H1 (cell line): Measurements from ENCODE around the gene TSHZ2. TPM values are rescaled to one million over a fixed set of nuclear protein-coding genes. Genes with fewer than 3 reads are reported as not detected.

Experiments used
- CTCF ChIA-PET: fragments of 300-600 bp; sonication (Branson Sonifier 250); formaldehyde crosslinking; loops from one replicate; lab custom pipeline; 2021; ENCODE audit not compliant: partially characterized antibody; lab: Charles Lee
- POLR2A ChIA-PET: fragments of 300-600 bp; sonication (Branson Sonifier 250); formaldehyde crosslinking; loops from one replicate; lab custom pipeline; 2021; ENCODE audit warnings: inconsistent platforms; ENCODE audit not compliant: partially characterized antibody; lab: Charles Lee
- DNase-seq, 2 experiments: peaks; one replicate each; pipeline versions ENCODE4 v3.0.0 to v3.0.0-alpha.2; 2010 to 2022; ENCODE audit warnings: low spot score in 2 of 2, low read depth in 1 of 2, mixed read lengths in 1 of 2
- FAIRE-seq: peaks from 2 replicates; lab custom pipeline; 2011; peaks lifted over from hg19 to GRCh38; lab: Jason Lieb, UNC
- H2AFZ ChIP-seq: 2 replicates; pipeline ENCODE4 v1.8.1; 2012; ENCODE audit warnings: low read length, inconsistent platforms
- H2AK5ac ChIP-seq: 2 replicates; pipeline ENCODE4 v1.6.1; 2013; ENCODE audit warnings: low read depth, low read length
- H2BK120ac ChIP-seq: replicated peaks from 2 replicates; pipeline ENCODE3; 2013; ENCODE audit warnings: low read depth, low read length, inconsistent platforms
- H2BK12ac ChIP-seq: 2 replicates; pipeline ENCODE4 v1.6.1; 2013; ENCODE audit warnings: low read depth, low read length
- H2BK15ac ChIP-seq: 2 replicates; pipeline ENCODE4 v1.6.1; 2013; ENCODE audit warnings: low read length
- H2BK20ac ChIP-seq: 2 replicates; pipeline ENCODE4 v1.6.1; 2013; ENCODE audit warnings: low read length
- H2BK5ac ChIP-seq: 2 replicates; pipeline ENCODE4 v1.6.1; 2013; ENCODE audit warnings: low read depth, low read length
- H3K14ac ChIP-seq: 2 replicates; pipeline ENCODE4 v1.6.1; 2013; ENCODE audit warnings: inconsistent platforms; ENCODE audit not compliant: insufficient read length
- H3K18ac ChIP-seq: 2 replicates; pipeline ENCODE4 v1.6.1; 2013; ENCODE audit warnings: low read length; ENCODE audit errors: extremely low read depth
- H3K23ac ChIP-seq: 2 replicates; pipeline ENCODE4 v1.6.1; 2013; ENCODE audit warnings: inconsistent platforms; ENCODE audit not compliant: insufficient read length
- H3K23me2 ChIP-seq: 2 replicates; pipeline ENCODE4 v1.6.1; 2013; ENCODE audit warnings: low read depth, low read length
- H3K27ac ChIP-seq: 2 replicates; pipeline ENCODE4 v1.6.1; 2011; ENCODE audit warnings: low read depth, low read length, inconsistent platforms
- H3K27me3 ChIP-seq, 4 experiments: replicated peaks in 1 of 4; 1 replicate in 1 of 4; 2 replicates in 3 of 4; pipeline versions ENCODE4 v1.6.1 to v1.8.1; 2011 to 2013; ENCODE audit warnings: low read length in 3 of 4, mild to moderate bottlenecking in 3 of 4, inconsistent platforms in 2 of 4, mixed read lengths in 2 of 4, moderate library complexity in 1 of 4; ENCODE audit not compliant: control insufficient read depth in 3 of 4, insufficient read depth in 3 of 4; ENCODE audit errors: extremely low read depth in 1 of 4
- H3K36me3 ChIP-seq, 4 experiments: 2 replicates each; pipeline versions ENCODE4 v1.6.1 to v1.8.1; 2011 to 2013; ENCODE audit warnings: mild to moderate bottlenecking in 4 of 4, low read length in 3 of 4, moderate library complexity in 2 of 4, control low read depth in 1 of 4, inconsistent platforms in 1 of 4; ENCODE audit not compliant: insufficient read depth in 4 of 4, control insufficient read depth in 2 of 4
- H3K4ac ChIP-seq: replicated peaks from 2 replicates; pipeline ENCODE3; 2013; ENCODE audit warnings: low read length, low read depth, mixed read lengths, inconsistent platforms; ENCODE audit not compliant: insufficient read length
- H3K4me1 ChIP-seq, 4 experiments: replicated peaks in 1 of 4; 1 replicate in 1 of 4; 2 replicates in 3 of 4; pipeline versions ENCODE4 v1.6.1 to v1.8.1; 2011 to 2013; ENCODE audit warnings: low read length in 3 of 4, inconsistent platforms in 2 of 4, mixed read lengths in 1 of 4; ENCODE audit not compliant: insufficient read depth in 4 of 4, control insufficient read depth in 3 of 4
- H3K4me2 ChIP-seq, 2 experiments: 2 replicates each; pipeline versions ENCODE4 v1.6.1 to v1.8.1; 2011 to 2013; ENCODE audit warnings: low read depth in 2 of 2, low read length in 2 of 2, control low read depth in 1 of 2, inconsistent platforms in 1 of 2, mild to moderate bottlenecking in 1 of 2; ENCODE audit not compliant: insufficient read depth in 1 of 2
- H3K4me3 ChIP-seq, 4 experiments: fragments of 200-600, 300-600 bp in 1 of 4; sonication (generic), shearing (Covaris generic), sonication (Bioruptor Twin) in 1 of 4; 2 replicates each; pipeline versions ENCODE4 v1.5.1 to v1.8.1; 2011 to 2016; ENCODE audit warnings: low read length in 4 of 4, low read depth in 3 of 4, control low read depth in 2 of 4, inconsistent platforms in 2 of 4, mild to moderate bottlenecking in 2 of 4, mixed read lengths in 1 of 4, moderate library complexity in 1 of 4; ENCODE audit not compliant: insufficient read depth in 2 of 4; ENCODE audit errors: extremely low read depth in 1 of 4
- H3K56ac ChIP-seq: replicated peaks from 2 replicates; pipeline ENCODE3; 2013; ENCODE audit warnings: low read depth, mild to moderate bottlenecking, mixed read lengths, low read length, inconsistent platforms; ENCODE audit not compliant: insufficient read length
- H3K79me1 ChIP-seq: 2 replicates; pipeline ENCODE4 v1.6.1; 2013; ENCODE audit warnings: low read depth, low read length, control low read depth
- H3K79me2 ChIP-seq, 2 experiments: 2 replicates each; pipeline versions ENCODE4 v1.6.1 to v1.8.1; 2012 to 2013; ENCODE audit warnings: low read length in 2 of 2, mild to moderate bottlenecking in 2 of 2, inconsistent platforms in 1 of 2; ENCODE audit not compliant: insufficient read depth in 2 of 2, control insufficient read depth in 1 of 2
- H3K9ac ChIP-seq, 4 experiments: replicated peaks in 1 of 4; 1 replicate in 1 of 4; 2 replicates in 3 of 4; pipeline versions ENCODE4 v1.6.1 to v1.8.1; 2011 to 2013; ENCODE audit warnings: low read depth in 3 of 4, low read length in 3 of 4, control low read depth in 2 of 4, mild to moderate bottlenecking in 2 of 4, moderate library complexity in 2 of 4, inconsistent platforms in 1 of 4; ENCODE audit errors: extremely low read depth in 1 of 4
- H3K9me3 ChIP-seq, 2 experiments: 2 replicates each; pipeline versions ENCODE4 v1.6.1 to v1.8.1; 2012 to 2013; ENCODE audit warnings: mild to moderate bottlenecking in 2 of 2, moderate library complexity in 2 of 2, control low read depth in 1 of 2, inconsistent platforms in 1 of 2, low read depth in 1 of 2, low read length in 1 of 2, mixed read lengths in 1 of 2; ENCODE audit not compliant: insufficient read depth in 2 of 2
- H4K20me1 ChIP-seq, 2 experiments: replicated peaks in 1 of 2; 2 replicates each; pipeline versions ENCODE3 to v1.8.1; 2011 to 2013; ENCODE audit warnings: inconsistent platforms in 2 of 2, low read length in 2 of 2, mild to moderate bottlenecking in 1 of 2; ENCODE audit not compliant: insufficient read depth in 2 of 2, control insufficient read depth in 1 of 2
- H4K5ac ChIP-seq: 2 replicates; pipeline ENCODE4 v1.6.1; 2013; ENCODE audit warnings: low read length, low read depth, mixed read lengths, inconsistent platforms; ENCODE audit not compliant: insufficient read length
- H4K8ac ChIP-seq: 2 replicates; pipeline ENCODE4 v1.8.0; 2013; ENCODE audit warnings: mild to moderate bottlenecking, moderate library complexity, low read length, inconsistent platforms; ENCODE audit not compliant: insufficient read depth; ENCODE audit errors: extremely low read depth
- H4K91ac ChIP-seq: replicated peaks from 2 replicates; pipeline ENCODE3; 2013; ENCODE audit warnings: low read length, mixed read lengths, inconsistent platforms; ENCODE audit not compliant: insufficient read length
- CHD2 ChIP-seq: IDR thresholded peaks from 2 replicates; pipeline ENCODE4 v1.6.1; 2012; ENCODE audit warnings: low read length, improper control_type of control experiment
- CREB1 ChIP-seq: IDR thresholded peaks from 2 replicates; pipeline ENCODE4 v1.6.1; 2012; ENCODE audit warnings: inconsistent platforms
- CTCF ChIP-seq, 3 experiments: IDR thresholded peaks; 1 replicate in 2 of 3; 2 replicates in 1 of 3; pipeline versions ENCODE4 v1.5.1 to v1.6.1; 2011; ENCODE audit warnings: low read length in 3 of 3, mild to moderate bottlenecking in 3 of 3, inconsistent platforms in 2 of 3, low read depth in 1 of 3, moderate library complexity in 1 of 3; ENCODE audit not compliant: insufficient read depth in 1 of 3; ENCODE audit errors: control extremely low read depth in 1 of 3
- GABPA ChIP-seq: IDR thresholded peaks from 2 replicates; pipeline ENCODE4 v1.6.1; 2011; ENCODE audit warnings: mild to moderate bottlenecking, low read length, moderate library complexity, borderline replicate concordance; ENCODE audit not compliant: insufficient read depth
- GTF2F1 ChIP-seq: IDR thresholded peaks from 2 replicates; pipeline ENCODE4 v1.6.1; 2012; ENCODE audit warnings: low read depth, low read length, improper control_type of control experiment, borderline replicate concordance
- KDM1A ChIP-seq: fragments of 200-600, 300-600 bp; sonication (generic); IDR thresholded peaks from 2 replicates; pipeline ENCODE4 v1.7.1; 2016; ENCODE audit warnings: mild to moderate bottlenecking, low read length, borderline replicate concordance
- KDM5A ChIP-seq: fragments of 200-600 bp; IDR thresholded peaks from 2 replicates; pipeline ENCODE4 v1.7.1; 2012; ENCODE audit warnings: mild to moderate bottlenecking, low read length, inconsistent platforms, mixed read lengths
- MAFK ChIP-seq: IDR thresholded peaks from 2 replicates; pipeline ENCODE4 v1.6.1; 2012; ENCODE audit warnings: low read depth, mild to moderate bottlenecking, improper control_type of control experiment, low read length
- RAD21 ChIP-seq, 2 experiments: IDR thresholded peaks in 1 of 2; conservative IDR thresholded peaks in 1 of 2; 2 replicates each; pipeline ENCODE4 v1.6.1; 2011; ENCODE audit warnings: low read depth in 2 of 2, low read length in 2 of 2, improper control_type of control experiment in 1 of 2, inconsistent platforms in 1 of 2, mild to moderate bottlenecking in 1 of 2, moderate library complexity in 1 of 2
- SP1 ChIP-seq: IDR thresholded peaks from 2 replicates; pipeline ENCODE4 v1.6.1; 2011; ENCODE audit warnings: low read depth, low read length
- SP4 ChIP-seq: IDR thresholded peaks from 2 replicates; pipeline ENCODE4 v1.6.1; 2012; ENCODE audit warnings: low read length, inconsistent platforms
- ZNF274 ChIP-seq: IDR thresholded peaks from 2 replicates; pipeline ENCODE4 v1.7.0; 2012; ENCODE audit warnings: low read length, borderline replicate concordance; ENCODE audit errors: extremely low read depth
- WGBS, 2 experiments: shearing (Covaris generic) in 1 of 2; methylation state at CpG; one replicate each; pipeline versions ENCODE4 v1.1.6 to v1.1.7; 2013 to 2015; ENCODE audit warnings: low lambda C conversion rate in 2 of 2, mixed read lengths in 2 of 2, inconsistent platforms in 1 of 2, low coverage in 1 of 2, missing lambda C conversion rate in 1 of 2; ENCODE audit not compliant: insufficient replicate concordance in 2 of 2, insufficient coverage in 1 of 2, insufficient read length in 1 of 2; ENCODE audit errors: extremely low coverage in 1 of 2, missing lambda C conversion rate in 1 of 2; 5-methylcytosine and 5-hydroxymethylcytosine counted together
- polyA plus RNA-seq, 7 experiments: library from polyadenylated mRNA; depleted of rRNA in 3 of 7; stranded (reverse) in 5 of 7; unstranded in 2 of 7; fragments of >200 nt in 5 of 7; fragments of 200-250 nt in 2 of 7; gene quantifications; 1 replicate in 5 of 7; 2 replicates in 1 of 7; 4 replicates in 1 of 7; pipeline versions ENCODE4 v1.2.1 to v1.2.3, GENCODE V29; 2011 to 2013; ENCODE audit warnings: missing spikeins in 2 of 7, mixed read lengths in 2 of 7
- total RNA-seq: library from RNA; stranded (reverse); fragmentation: NEBNext Ultra II Directional; extraction: Animal tissue kit (Norgen Biotek cat#: 25700); gene quantifications from 2 replicates; pipeline ENCODE4 v1.2.1, GENCODE V29; 2021

The TSHZ2 gene
- total and polyA plus RNA-seq, 2 of the 8 experiments (the other 6 are each of a cell fraction or from before 2014, with no cell fraction given), result 0.14 to 0.30 TPM

GRCh38 chr20:53359425-53359824 is 387.3 kb downstream of the TSHZ2 start:
- Histone ChIP-seq H3K23ac (no peak overlapping the region), H2BK15ac (no peak overlapping the region), H2BK120ac (no peak overlapping the region), H3K27me3 (no peaks in the 10 kb centered on the region; a peak in 1 of 7 replicates), H3K56ac (no peak overlapping the region), H3K4ac (no peak overlapping the region), H3K79me2 (no peaks in the 10 kb centered on the region), H4K5ac (no peak overlapping the region), H2AK5ac (no peak overlapping the region), H3K4me1 (no peaks in the 10 kb centered on the region), H4K91ac (no peak overlapping the region), H3K4me2 (no peak overlapping the region), H3K9ac (no peak overlapping the region), H4K8ac (no peak overlapping the region), H3K9me3 (peaks cover 5 to 6% of the 10 kb centered on the region in 2 experiments), H3K27ac (no peak overlapping the region; the same call in 1 of the 2 replicates), H2BK5ac (no peak overlapping the region), H4K20me1 (no peaks in the 10 kb centered on the region), H2BK20ac (no peak overlapping the region), H3K79me1 (no peaks in the 10 kb centered on the region), H3K4me3 (no peak overlapping the region), H2BK12ac (no peak overlapping the region), H2AFZ (0 out of 2 replicates have a peak overlapping the region, but pooled peaks have one; percentile 16), H3K23me2 (no peaks in the 10 kb centered on the region), H3K18ac (no peak overlapping the region), H3K36me3 (no peaks in the 10 kb centered on the region), H3K14ac (no peak overlapping the region)
- 90% methylated on average over 7 of the region's 7 CpGs; no CpG with 5 or more reads in 1 of the 2 experiments for WGBS, 2 experiments
- CTCF ChIA-PET, result interaction anchor here (0.6 to 2.1 kb wide), 2 partner anchors 22 to 116 kb away, joined by 3 to 6 read pairs; no protein-coding TSS in a partner anchor
- FAIRE-seq (no peak), DNase-seq (no peak)
- POLR2A ChIA-PET, result no interaction called here
- no peak for TF ChIP-seq KDM1A
- TF ChIP-seq CREB1, result no peak
- TF ChIP-seq CHD2, result no peak
- no peak for TF ChIP-seq KDM5A
- TF ChIP-seq SP1, result no peak
- TF ChIP-seq MAFK, result no peak
- no peak for TF ChIP-seq SP4
- no peak for TF ChIP-seq GABPA
- no peak for TF ChIP-seq GTF2F1
- TF ChIP-seq RAD21 (IDR thresholded peaks at IDR 0.05 in 1 of 2, conservative IDR thresholded peaks at IDR 0.05 in 1 of 2; ENCODE audit: low read depth in 2 of 2, low read length in 2 of 2), result no peak
- TF ChIP-seq ZNF274, result no peak
- no peak for TF ChIP-seq CTCF (IDR thresholded peaks at IDR 0.05; ENCODE audit: control extremely low read depth in 1 of 3, insufficient read depth in 1 of 3, low read depth in 1 of 3, low read length in 3 of 3)
